HCT116 (cell line): Measurements from ENCODE around the gene SPSB1.

Experiments used
- ATF3 ChIP-seq: IDR thresholded peaks from 2 replicates; pipeline ENCODE4 v1.6.1; 2012
- CEBPB ChIP-seq: IDR thresholded peaks from 2 replicates; pipeline ENCODE4 v1.6.1; 2012; ENCODE audit warnings: low read depth
- CTCF ChIP-seq, 3 experiments: fragments of 200-600 bp in 1 of 3; sonication (generic) in 1 of 3; IDR thresholded peaks in 2 of 3; conservative IDR thresholded peaks in 1 of 3; 2 replicates each; pipeline ENCODE4 v1.5.1; 2012 to 2017; ENCODE audit warnings: low read depth in 2 of 3, low read length in 2 of 3, antibody characterized with exemption in 1 of 3, borderline replicate concordance in 1 of 3, control low read depth in 1 of 3, mild to moderate bottlenecking in 1 of 3, mixed read lengths in 1 of 3, mixed run types in 1 of 3, moderate library complexity in 1 of 3; ENCODE audit not compliant: insufficient read depth in 1 of 3
- EGR1 ChIP-seq: IDR thresholded peaks from 2 replicates; pipeline ENCODE4 v1.6.1; 2012; ENCODE audit warnings: low read depth
- EZH2 ChIP-seq: fragments of 200-600 bp; sonication (generic); IDR thresholded peaks from 2 replicates; pipeline ENCODE4 v1.6.1; 2017; ENCODE audit warnings: antibody characterized with exemption, mixed run types
- EZH2phosphoT487 ChIP-seq: fragments of 200-600 bp; IDR thresholded peaks from 2 replicates; pipeline ENCODE4 v1.6.1; 2018; ENCODE audit warnings: antibody characterized with exemption, borderline replicate concordance
- POLR2A ChIP-seq: IDR thresholded peaks from 2 replicates; pipeline ENCODE4 v1.7.0; 2011; ENCODE audit warnings: borderline replicate concordance; ENCODE audit not compliant: insufficient read depth, insufficient read length; ENCODE audit errors: extremely low read depth
- POLR2AphosphoS5 ChIP-seq: IDR thresholded peaks from 2 replicates; pipeline ENCODE4 v1.6.1; 2011; ENCODE audit warnings: mild to moderate bottlenecking, low read depth, low read length, moderate library complexity
- RAD21 ChIP-seq: IDR thresholded peaks from 2 replicates; pipeline ENCODE4 v1.6.1; 2012; ENCODE audit warnings: low read depth, mild to moderate bottlenecking
- SP1 ChIP-seq: IDR thresholded peaks from 2 replicates; pipeline ENCODE4 v1.6.1; 2012; ENCODE audit warnings: low read depth
- TF ChIP-seq, protein P1 (sequence below): IDR thresholded peaks from 2 replicates; pipeline ENCODE4 v1.6.1; 2012; ENCODE audit warnings: low read depth
- TF ChIP-seq, protein P2 (sequence below): IDR thresholded peaks from 2 replicates; pipeline ENCODE4 v1.6.1; 2012

GRCh38 chr1:9349331-9349851 is 56.7 kb downstream of the SPSB1 start:
- TF ChIP-seq CTCF (IDR thresholded peaks at IDR 0.05 in 2 of 3, conservative IDR thresholded peaks at IDR 0.05 in 1 of 3; ENCODE audit: borderline replicate concordance in 1 of 3, insufficient read depth in 1 of 3, low read depth in 2 of 3, low read length in 2 of 3) (no peak), CEBPB (no peak), RAD21 (no peak), EZH2phosphoT487 (no peak), EZH2 (no peak), POLR2AphosphoS5 (no peak), POLR2A (no peak), EGR1 (no peak), SP1 (no peak), ATF3 (no peak)
- TF ChIP-seq, protein P1, sequence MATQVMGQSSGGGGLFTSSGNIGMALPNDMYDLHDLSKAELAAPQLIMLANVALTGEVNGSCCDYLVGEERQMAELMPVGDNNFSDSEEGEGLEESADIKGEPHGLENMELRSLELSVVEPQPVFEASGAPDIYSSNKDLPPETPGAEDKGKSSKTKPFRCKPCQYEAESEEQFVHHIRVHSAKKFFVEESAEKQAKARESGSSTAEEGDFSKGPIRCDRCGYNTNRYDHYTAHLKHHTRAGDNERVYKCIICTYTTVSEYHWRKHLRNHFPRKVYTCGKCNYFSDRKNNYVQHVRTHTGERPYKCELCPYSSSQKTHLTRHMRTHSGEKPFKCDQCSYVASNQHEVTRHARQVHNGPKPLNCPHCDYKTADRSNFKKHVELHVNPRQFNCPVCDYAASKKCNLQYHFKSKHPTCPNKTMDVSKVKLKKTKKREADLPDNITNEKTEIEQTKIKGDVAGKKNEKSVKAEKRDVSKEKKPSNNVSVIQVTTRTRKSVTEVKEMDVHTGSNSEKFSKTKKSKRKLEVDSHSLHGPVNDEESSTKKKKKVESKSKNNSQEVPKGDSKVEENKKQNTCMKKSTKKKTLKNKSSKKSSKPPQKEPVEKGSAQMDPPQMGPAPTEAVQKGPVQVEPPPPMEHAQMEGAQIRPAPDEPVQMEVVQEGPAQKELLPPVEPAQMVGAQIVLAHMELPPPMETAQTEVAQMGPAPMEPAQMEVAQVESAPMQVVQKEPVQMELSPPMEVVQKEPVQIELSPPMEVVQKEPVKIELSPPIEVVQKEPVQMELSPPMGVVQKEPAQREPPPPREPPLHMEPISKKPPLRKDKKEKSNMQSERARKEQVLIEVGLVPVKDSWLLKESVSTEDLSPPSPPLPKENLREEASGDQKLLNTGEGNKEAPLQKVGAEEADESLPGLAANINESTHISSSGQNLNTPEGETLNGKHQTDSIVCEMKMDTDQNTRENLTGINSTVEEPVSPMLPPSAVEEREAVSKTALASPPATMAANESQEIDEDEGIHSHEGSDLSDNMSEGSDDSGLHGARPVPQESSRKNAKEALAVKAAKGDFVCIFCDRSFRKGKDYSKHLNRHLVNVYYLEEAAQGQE = no peak
- TF ChIP-seq, protein P2, sequence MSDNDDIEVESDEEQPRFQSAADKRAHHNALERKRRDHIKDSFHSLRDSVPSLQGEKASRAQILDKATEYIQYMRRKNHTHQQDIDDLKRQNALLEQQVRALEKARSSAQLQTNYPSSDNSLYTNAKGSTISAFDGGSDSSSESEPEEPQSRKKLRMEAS = no peak
